GM23248 (cell line): ENCODE results near the gene MAP4K2.

Experiments
- EZH2 ChIP-seq: fragments of 200-600 bp; sonication (generic); IDR thresholded peaks from 2 replicates; pipeline ENCODE4 v1.6.1; 2018; ENCODE audit warnings: antibody characterized with exemption, mild to moderate bottlenecking; ENCODE audit not compliant: insufficient read depth, poor library complexity, severe bottlenecking
- EZH2phosphoT487 ChIP-seq: fragments of 200-600 bp; sonication (generic); IDR thresholded peaks from 2 replicates; pipeline ENCODE4 v1.6.1; 2018; ENCODE audit warnings: antibody characterized with exemption, moderate library complexity, mild to moderate bottlenecking, low read depth; ENCODE audit not compliant: insufficient read depth

GRCh38 chr11:64835616-64836447, 32.8 kb upstream of the MAP4K2 start:
- no peak for TF ChIP-seq EZH2
- no peak for TF ChIP-seq EZH2phosphoT487
